Epidermal melanocyte (primary cell): Measurements from ENCODE around the gene TGFBR3L.

Source experiments
- DNase-seq: peaks from one replicate; pipeline ENCODE4 v3.0.0; 2011; ENCODE audit warnings: low spot score; ENCODE audit not compliant: insufficient read length

Gene TGFBR3L

DNA sequence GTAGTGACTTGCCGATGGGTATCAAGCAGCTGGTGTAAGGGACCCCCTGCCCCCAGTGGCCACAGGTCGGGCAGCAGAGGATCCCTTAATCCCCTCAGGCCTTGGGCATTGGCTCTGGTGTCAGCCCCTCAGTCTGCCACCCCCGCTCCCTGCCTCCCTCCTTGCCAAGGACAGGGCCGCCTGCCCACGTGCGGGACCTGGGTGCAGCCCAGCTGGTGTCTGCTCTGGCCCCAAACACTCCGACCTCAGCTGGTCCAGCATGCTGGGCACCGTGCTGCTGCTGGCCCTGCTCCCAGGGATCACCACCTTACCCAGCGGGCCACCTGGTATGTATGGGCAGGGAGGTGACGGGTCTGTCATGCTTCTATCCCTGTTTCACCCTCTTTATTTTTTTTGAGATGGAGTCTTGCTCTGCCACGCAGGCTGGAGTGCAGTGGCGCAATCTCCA, at the start of gene TGFBR3L:
TSS of gene TGFBR3L (plus strand) at position 233 of the 448 bp plus-strand sequence.
- DNase-seq = no peak

DNA sequence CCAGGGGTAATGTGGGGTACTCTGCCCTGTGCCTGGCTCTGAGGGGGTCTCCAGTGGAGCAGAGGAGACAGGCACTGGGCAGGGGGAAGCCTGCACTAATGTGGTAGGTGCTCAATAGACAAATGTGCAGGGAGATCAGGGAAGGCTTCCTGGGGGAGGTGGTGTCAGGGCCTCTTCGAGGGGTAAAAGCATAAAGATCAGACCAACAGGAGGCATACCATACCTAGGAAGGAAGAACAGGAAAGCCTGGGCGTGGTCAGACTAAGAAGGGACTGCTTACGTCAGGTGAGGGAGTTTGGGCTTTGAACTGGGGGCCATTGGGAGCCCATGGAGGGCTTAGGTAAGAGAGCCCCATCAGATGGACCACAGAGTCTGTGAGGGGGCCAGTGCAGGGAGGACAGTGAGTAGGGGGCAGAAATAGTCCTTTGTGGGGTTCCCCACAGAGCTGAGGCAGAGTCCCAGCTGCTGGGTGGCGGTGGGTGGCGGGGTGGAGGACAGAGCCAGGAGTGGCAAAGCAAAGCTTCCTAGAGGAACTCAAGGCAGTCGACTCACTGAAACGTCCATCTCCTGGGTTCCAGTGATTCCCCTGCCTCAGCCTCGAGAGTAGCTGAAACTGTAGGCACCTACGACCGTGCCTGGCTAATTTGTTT, 49.2 kb upstream of the TGFBR3L start:
- peak; percentile 14 for DNase-seq

DNA sequence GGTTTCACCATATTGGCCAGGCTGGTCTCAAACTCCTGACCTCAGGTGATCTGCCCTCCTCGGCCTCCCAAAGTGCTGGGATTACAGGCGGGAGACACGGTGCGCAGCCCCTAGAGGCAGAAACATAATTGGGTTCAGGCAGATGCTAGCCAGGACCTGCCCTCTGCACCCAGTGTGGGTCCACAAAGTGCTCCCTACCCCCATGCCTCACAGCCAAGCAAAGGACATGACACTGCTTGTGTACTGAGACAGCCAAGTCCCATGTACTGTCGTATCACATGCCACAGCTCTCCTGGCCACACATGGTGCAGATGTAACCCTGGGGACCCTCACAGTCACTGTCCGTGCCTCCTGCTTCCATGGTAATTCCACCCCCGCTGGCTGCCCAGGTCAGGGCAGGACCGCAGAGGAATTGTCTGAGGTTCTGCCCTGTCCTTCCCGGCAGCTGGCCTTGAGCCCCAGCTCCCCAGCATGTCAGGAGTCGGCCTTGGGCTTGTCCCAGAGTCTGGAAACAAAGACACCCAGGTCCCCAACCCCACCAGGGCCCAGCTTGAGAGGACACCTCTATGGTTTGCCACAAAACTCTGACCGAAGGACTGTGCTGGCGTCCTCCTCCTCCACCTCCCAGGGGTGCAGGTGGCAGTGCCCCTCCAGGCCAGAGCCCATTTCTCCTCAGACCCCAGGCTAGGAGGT, 48.1 kb upstream of the TGFBR3L start:
- no peak for DNase-seq

DNA sequence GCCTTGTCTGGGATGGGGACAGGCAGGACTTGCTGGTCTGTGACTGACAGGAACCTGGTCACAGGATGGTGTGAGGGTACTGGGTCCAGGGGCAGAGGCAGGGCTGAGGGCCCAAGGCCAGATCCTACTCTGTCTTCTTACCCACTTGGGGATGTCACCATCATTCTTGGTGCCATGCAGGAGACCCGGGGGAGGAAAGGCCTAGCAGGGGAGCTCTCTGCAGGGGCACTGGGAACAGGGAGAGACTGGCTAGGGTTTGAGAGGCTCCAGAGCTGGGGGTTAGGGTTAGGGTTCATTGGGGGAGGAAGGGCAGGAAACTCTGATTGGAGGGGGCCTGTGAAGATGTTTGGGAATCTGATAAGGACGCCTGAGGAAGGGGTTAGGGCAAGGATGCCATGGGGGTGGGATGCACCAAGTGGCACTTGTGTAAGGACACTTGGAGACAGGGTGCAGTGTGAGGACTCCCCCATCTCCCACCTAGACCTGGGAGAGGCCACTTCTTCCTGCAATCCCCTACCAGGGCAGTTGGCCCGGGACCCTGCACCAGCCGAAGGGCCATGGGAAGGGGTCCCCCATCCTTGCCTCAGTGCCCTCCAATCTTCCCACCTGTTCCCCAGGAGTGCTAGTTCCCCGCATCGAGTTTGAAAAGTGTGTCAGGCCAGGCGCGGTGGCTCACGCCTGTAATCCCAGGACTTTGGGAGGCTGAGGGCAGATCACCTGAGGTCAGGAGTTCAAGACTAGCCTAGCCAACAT, 47.4 kb upstream of the TGFBR3L start:
- peak; percentile 12 for DNase-seq

DNA sequence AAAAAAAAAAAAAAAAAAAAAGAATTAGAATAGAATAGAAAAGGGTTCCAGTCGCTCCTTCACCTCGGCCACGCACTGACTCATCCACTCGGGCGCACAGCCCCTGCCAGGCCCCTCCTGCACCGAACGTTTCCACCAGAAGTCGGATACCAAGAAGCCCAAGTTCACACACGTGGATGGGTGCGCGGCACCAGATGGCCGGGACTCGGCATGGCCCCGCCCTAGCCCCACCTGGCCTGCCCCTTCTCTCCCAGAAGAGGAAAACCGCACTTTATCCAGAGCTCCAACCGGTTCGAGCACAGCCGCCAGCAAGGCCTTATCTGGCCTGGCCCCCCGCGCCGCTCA, 46.3 kb upstream of the TGFBR3L start:
- DNase-seq = no peak

DNA sequence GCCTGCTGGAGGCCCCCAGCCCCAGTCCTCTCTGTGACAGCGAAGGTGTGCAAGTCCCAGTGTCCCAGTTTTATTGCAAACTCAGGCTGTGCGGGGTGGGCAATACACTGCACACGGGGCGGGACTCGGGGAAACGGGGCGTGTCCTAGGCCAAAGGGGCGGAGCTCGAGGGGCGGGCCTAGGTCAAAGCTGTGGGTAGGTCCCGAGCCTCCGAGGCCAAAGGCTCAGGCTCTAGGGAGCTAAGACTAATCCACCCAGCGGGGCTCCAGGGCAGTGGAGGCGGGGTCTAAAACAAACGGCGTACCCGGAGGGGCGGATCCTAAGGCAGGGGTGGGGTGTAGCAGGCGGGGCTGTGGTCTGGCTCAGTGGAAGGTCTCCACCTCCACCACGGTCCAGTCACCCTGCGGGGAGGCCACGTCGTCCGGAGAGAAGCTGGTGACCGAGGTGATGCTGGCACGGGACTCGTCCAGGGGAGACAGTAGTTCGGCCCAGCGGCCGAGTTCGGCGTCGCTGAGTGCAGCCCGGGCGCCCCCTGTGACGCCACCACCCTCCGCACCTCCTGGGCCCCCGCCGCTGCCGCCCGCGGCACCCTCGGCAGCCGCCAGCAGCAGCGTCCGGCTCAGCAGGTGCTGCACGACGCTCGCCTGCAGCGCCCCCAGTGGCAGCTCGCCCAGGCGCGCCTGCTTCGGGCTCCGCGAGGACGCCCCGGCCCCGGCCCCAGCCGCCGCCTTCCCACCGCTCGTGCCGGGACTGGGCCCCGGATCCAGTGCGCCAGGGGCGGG, 45.8 kb upstream of the TGFBR3L start:
- DNase-seq = peak; percentile 82

DNA sequence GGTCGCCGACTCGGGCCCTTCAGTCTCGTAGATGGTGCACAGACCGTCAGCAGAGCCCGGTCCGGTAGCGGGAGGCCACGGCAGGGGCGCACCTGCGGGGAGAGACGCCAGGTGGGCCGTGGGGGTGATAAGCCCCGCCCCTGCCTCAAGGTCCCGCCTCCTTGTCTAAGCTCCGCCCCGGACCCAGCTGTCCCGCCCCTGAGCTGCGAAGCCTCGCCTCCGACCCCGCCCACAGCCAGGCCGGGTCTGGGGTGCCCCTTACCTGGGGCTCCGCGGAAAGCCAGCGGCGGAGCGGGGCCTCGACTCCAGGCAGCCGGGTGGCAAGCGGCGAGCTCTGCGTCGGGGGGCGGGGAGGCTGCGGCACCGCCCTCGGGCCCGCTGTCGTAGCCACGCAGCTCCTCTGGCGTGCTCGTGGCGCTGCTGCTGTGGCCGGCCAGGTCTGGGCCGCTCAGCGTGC, 45.1 kb upstream of the TGFBR3L start:
- DNase-seq = no peak

DNA sequence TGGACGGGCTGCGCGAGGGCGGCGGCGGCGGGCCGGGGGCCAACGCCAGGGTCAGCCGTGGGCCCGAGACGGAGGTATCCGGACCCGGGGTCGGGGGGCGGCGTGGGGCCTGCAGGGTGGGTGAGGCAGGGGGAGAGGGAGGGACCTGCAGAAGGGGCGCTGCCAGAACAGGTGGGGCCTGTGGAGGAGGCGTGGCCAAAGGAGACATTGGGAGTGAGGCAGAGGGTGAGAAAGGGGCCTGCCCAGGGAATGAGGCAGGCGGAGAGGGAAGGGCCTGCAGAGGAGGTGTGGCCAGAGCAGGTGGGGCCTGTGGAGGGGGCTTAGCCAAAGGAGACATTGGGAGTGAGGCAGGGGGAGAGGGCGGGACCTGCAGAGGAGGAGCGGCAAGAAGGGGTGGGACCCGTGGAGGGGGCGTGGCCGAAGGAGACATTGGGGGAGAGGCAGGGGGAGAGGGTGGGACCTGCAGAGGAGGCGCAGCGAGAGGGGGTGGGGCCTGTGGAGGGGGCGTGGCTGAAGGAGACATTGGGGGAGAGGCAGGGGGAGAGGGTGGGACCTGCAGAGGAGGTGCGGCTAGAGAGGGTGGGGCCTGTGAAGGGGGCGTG, 44.6 kb upstream of the TGFBR3L start:
- no peak for DNase-seq

DNA sequence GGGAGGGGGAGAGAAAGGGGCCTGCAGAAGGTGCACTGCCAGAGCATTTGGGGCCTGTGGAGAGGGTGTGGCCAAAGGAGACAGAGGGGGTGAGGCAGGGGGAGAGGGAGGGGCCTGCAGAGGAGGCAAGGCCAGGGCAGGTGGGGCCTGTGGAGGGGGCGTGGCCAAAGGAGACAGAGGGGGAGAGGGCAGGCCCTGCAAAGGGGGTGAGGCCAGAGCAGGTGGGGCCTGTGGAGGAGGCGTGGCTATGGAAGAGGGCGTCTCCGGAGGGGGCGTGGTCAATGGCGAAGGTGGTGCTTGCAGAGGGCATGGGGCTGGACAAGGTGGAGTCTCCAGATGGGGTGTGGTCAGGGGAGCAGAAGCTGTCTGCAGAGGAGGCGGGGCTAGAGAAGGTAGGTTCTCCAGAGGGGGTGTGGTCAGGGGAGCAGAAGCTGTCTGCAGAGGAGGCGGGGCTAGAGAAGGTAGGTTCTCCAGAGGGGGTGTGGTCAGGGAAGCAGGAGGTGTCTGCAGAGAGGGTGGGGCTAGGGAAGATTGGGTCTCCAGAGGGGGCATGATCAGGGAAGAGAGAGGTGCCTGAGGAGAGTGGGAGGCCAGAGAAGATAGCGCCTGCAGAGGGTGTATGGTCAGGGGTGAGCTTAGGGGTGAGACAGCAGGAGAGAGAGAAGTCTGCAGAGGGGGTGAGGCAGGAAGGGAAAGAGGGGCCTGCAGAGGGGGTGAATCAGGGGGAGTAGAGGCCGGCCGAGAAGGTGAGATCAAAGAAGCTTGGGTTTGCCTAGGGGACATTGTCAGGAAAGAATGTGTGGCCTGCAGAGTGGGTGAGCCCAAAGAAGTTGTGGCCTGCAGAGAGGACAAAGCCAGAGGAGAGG, 43.8 kb upstream of the TGFBR3L start:
- no peak for DNase-seq

DNA sequence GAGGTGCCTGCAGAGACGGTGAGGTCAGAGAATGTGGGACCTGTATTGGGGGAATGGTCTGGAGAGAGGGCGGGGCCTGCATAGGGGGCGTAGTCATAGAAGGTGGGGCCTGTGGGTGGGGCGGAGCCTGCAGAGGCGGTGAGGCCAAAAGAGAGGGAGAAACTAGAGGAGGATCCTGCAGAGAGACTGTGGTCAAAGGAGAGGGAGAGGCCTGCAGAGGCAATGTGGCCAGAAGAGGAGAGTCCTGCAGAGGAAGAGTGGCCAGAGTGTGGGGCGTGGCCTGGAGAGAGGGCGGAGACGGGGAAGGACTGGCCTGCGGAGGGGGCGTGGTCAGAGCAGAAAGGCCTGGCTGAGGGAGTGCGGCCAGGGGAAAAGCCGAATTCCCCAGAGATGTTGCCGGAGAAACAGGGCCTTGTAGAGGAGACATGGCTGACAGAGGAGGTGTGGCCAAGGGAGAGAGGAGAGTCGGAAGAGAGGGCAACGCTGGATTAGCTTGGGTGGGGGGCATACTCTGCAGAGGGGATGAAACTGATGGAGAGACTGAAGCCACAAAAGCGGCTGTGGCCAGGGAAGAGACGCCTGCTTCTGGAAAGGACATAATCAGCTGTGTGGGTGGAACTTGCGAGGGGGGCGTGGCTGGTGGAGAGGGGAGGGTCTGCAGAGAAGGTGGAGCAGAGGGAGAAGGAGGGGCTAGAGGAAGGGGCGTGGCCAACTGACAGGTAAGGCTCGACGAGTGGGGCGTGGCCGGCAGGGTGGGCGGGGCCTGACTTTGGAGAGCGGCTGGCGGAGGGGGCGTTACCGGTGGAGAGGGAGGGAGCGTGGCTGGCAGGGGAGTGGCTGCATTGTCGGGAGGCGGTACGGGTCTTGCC, 43.0 kb upstream of the TGFBR3L start:
- peak; percentile 77 for DNase-seq

DNA sequence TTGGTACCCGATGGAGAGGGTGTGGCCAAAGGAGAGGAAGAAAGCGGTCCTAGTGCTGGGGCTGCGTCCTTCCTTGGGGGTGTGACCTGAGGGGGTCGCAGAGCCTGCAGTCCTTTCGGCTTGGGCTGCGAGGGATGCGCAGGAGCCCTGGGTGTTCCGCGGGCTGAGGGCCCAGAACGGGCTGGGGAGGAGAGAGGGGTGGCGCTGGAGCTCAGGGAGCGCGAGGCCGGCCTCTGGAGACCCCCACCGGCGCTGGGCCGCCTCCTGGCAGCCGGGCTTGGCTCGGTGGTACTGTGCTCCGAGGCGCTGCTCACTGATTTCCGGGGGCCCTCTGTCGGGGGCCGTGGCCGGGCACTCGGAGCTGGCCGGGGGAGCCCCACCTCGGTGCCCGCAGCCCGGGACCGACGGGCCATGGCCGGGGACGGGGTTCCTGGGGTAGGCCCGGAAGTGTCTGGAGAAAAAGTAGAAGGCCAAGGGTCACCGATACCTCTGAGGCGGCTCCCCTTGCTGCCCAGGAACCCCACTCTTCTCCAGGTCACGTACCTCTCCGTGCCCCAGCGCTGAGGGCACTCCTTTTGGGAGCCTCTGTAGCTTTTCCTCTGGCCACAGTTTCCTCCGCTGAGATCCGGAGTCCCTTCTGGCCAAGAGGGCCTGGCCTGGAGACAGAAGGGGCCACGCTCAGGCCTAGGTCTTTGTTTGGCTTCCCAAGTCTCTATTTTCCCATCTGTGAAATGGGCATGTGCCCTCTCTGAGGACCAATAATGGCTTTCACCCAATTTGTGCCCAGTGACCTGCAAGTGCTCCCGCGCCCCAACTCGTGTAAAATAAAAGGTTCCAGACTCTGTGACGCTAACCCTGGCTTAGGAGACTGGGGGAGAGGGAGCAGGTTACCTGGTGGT, 42.1 kb upstream of the TGFBR3L start:
- DNase-seq = no peak

DNA sequence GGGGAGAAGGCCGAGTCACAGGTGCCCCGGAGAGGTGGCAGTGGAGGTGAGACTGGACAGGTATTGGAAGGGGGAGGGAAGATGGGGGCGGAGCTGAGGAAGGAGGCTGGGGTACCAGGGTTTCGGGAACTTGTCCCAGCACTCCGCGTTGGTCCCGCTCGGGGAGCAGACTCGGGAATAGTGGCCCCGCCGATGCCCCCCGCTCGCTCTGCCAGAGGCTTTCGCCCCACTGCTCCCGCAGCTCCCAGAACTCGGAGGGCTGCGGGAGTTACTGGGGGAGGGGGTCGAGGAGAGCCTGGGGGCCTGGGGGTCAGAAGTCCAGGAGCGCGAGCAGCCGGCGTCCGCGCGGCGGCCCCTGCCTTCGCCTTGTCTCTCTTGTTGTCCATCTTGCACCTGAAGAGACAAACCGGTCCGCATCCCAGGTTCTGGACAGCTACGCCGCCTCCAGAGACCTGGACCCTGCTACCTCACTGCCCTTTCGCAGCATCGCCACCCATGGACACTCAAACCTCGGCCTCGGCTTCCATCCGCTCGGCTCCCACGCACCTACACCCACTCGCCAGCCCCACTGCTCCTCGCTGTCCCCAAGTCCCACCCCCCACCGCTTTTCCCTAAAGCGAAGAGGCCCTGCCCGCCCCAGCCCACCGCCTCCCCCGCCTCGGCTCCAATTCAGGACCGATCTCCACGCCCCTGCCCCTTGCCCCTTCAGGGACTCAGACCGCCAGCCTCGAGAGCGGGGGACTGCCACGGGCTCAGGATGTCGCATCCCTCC, 41.1 kb upstream of the TGFBR3L start:
- no peak for DNase-seq

DNA sequence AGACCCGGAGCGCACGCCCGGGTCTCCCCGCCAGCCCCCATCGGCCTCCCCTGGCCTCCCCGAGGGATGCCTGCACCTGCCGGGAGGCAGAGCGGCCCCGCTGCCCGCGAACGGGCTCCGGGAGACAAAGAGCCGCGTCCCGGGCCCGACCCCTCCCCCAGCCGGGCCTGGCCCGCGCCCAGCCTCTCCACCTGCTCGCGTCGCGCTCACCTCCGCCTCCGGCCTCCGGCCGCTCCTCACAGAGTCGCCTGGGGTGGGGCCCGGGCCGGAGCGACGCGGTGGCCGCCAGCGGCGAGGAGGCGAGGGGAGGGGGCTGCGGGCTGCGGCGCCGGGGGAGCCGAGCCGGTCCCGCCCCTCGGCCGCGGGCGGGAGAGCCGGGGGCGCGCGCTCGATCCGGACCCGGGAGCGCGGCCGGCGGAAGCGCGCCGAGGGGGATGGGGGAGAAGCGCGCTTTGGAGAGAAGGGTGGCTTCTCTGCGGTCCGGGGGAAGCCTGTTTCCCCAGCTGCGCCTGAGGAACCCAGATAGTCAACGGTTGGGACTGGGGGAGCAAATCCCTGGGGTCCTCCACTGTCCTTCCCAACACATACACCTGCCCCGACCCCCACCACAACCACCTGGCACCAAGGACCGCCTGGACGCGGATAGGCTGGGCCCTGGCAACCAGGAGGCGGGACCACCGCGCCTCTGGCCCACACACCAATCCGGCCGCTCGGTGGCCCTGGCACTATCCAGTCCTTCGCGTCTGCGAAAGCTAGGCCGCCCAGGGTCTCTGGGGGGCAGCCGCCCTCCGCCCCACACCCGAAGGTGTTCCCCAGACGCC, 40.3 kb upstream of the TGFBR3L start, which contains the start of gene PRR36:
TSS of gene PRR36 (minus strand) at position 315 of the 821 bp plus-strand sequence. CDS start 701 bp downstream, outside the sequence.
- peak; percentile 5 for DNase-seq

DNA sequence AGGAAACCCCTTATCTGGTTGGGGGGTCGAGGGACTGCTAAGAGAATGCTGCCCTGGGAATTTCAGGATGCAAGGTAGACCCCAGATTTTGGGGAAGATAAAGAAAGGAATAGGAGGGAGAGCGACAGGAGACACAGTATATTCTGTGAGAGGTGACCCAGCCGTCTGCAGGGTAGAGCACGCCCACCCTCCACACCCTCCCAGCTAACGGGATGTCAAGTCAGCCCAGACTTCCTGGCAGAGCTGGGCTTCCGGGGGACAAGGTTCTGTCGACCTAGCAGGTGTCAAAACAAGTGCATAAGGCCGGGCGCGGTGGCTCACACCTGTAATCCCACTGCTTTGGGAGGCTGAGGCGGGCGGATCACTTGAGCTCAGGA, 39.7 kb upstream of the TGFBR3L start:
- no peak for DNase-seq

DNA sequence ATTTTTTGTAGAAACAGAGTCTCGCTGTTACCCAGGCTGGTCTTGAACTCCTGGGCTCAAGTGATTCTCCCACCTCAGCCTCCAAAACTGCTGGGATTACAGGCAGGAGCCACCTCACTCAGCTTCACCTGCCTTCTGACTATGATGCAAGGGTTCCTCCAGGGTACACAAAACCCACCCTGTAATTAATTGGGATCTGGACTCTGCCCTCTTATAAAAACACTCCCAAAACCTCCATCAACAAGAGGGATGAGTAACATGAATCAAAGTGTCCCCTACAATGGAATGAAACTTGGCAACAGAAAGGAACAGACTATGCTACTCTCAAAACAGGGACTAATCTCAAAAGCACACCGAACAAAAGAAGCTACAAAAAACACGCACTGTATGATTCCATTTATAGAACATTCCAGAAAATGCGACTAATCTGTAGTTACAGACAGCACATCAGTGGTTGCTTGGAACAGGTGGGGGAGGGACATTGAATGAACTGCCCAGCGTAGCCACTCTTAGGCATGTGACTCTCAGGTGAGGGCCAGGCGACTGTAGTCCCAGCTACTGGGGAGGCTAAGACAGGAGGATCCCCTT, 37.3 kb upstream of the TGFBR3L start:
- DNase-seq = no peak
